Endothelial cell of umbilical vein (primary cell): ENCODE results near the gene SH3TC2. TPM values are rescaled to one million over a fixed set of nuclear protein-coding genes. Genes with fewer than 3 reads are reported as not detected.

Experiments used
- BruUV-seq: library from RNA; stranded (reverse); fragments of 400-500 nt; replicated peaks from 2 replicates; lab custom pipeline; 2021; lab: Mats Ljungman, UMichigan
- CTCF ChIA-PET: fragments of 300-600, 350-600 bp; sonication (Branson Sonifier 250); formaldehyde crosslinking; loops from one replicate; lab custom pipeline; 2021; ENCODE audit warnings: antibody characterized with exemption, inconsistent platforms; lab: Charles Lee
- POLR2A ChIA-PET: fragments of 300-600, 350-600 bp; sonication (Branson Sonifier 250); formaldehyde crosslinking; loops from one replicate; lab custom pipeline; 2021; ENCODE audit warnings: antibody characterized with exemption, inconsistent platforms; lab: Charles Lee
- DNase-seq: peaks from one replicate; pipeline ENCODE4 v3.0.0-alpha.2; 2011; ENCODE audit warnings: low read depth, low spot score
- FAIRE-seq: peaks from 2 replicates; lab custom pipeline; 2011; peaks lifted over from hg19 to GRCh38; lab: Jason Lieb, UNC
- H2AFZ ChIP-seq: 2 replicates; pipeline ENCODE4 v1.6.0; 2012; ENCODE audit warnings: low read depth, low read length, control low read depth, inconsistent platforms
- H3K27ac ChIP-seq: 2 replicates; pipeline ENCODE4 v1.5.1; 2011; ENCODE audit warnings: low read depth, mild to moderate bottlenecking, control low read depth, low read length, moderate library complexity; ENCODE audit not compliant: insufficient read depth
- H3K27me3 ChIP-seq, 2 experiments: 2 replicates each; pipeline versions ENCODE4 v1.6.0 to v1.6.1; 2011; ENCODE audit warnings: low read length in 2 of 2, mixed read lengths in 1 of 2; ENCODE audit not compliant: control insufficient read depth in 2 of 2, insufficient read depth in 2 of 2
- H3K36me3 ChIP-seq, 2 experiments: 2 replicates in 1 of 2; 3 replicates in 1 of 2; pipeline ENCODE4 v1.5.1; 2011; ENCODE audit warnings: low read length in 2 of 2, mild to moderate bottlenecking in 1 of 2, moderate library complexity in 1 of 2; ENCODE audit not compliant: control insufficient read depth in 2 of 2, insufficient read depth in 2 of 2; ENCODE audit errors: extremely low read depth in 1 of 2
- H3K4me1 ChIP-seq: 3 replicates; pipeline ENCODE4 v1.5.1; 2011; ENCODE audit warnings: mild to moderate bottlenecking, low read length; ENCODE audit not compliant: control insufficient read depth, insufficient read depth; ENCODE audit errors: extremely low read depth
- H3K4me2 ChIP-seq: 2 replicates; pipeline ENCODE4 v1.6.1; 2011; ENCODE audit warnings: low read length, control low read depth, mixed read lengths; ENCODE audit not compliant: insufficient read depth
- H3K4me3 ChIP-seq, 3 experiments: fragments of 200-600 bp in 1 of 3; sonication (generic), shearing (Covaris generic) in 1 of 3; replicated peaks in 1 of 3; 2 replicates each; pipeline ENCODE4 v1.5.1; 2011 to 2016; ENCODE audit warnings: control low read depth in 3 of 3, low read length in 3 of 3, mild to moderate bottlenecking in 2 of 3, inconsistent platforms in 1 of 3, low read depth in 1 of 3, moderate library complexity in 1 of 3; ENCODE audit not compliant: insufficient read depth in 1 of 3
- H3K79me2 ChIP-seq: 2 replicates; pipeline ENCODE4 v1.6.0; 2012; ENCODE audit warnings: low read length, inconsistent platforms; ENCODE audit not compliant: control insufficient read depth, insufficient read depth
- H3K9ac ChIP-seq: replicated peaks from 2 replicates; pipeline ENCODE3; 2011; ENCODE audit warnings: low read length, control low read depth; ENCODE audit not compliant: insufficient read depth; ENCODE audit errors: extremely low read depth
- H3K9me1 ChIP-seq: replicated peaks from 3 replicates; pipeline ENCODE4 v1.6.0; 2011; ENCODE audit warnings: mild to moderate bottlenecking, low read length; ENCODE audit not compliant: control insufficient read depth, insufficient read depth; ENCODE audit errors: extremely low read depth
- H3K9me3 ChIP-seq: replicated peaks from 2 replicates; pipeline ENCODE4 v1.5.1; 2012; ENCODE audit warnings: low read length, inconsistent platforms; ENCODE audit not compliant: control insufficient read depth, insufficient read depth
- H4K20me1 ChIP-seq: replicated peaks from 2 replicates; pipeline ENCODE3; 2011; ENCODE audit warnings: mild to moderate bottlenecking, low read length; ENCODE audit not compliant: control insufficient read depth, insufficient read depth; ENCODE audit errors: extremely low read depth
- GATA2 ChIP-seq: IDR thresholded peaks from 2 replicates; pipeline ENCODE4 v1.7.0; 2011; ENCODE audit warnings: low read depth, mild to moderate bottlenecking, moderate library complexity, mixed read lengths, low read length; ENCODE audit not compliant: insufficient read length, insufficient read depth
- JUN ChIP-seq: IDR thresholded peaks from 2 replicates; pipeline ENCODE4 v1.6.1; 2011; ENCODE audit warnings: borderline replicate concordance, low read depth; ENCODE audit not compliant: insufficient read length, insufficient read depth
- POLR2AphosphoS5 ChIP-seq: IDR thresholded peaks from 2 replicates; pipeline ENCODE4 v1.6.1; 2012; ENCODE audit warnings: low read depth, mild to moderate bottlenecking, control low read depth, low read length, moderate library complexity; ENCODE audit not compliant: insufficient read depth
- dilution Hi-C: fragments of 300-500 bp; cut with MboI; formaldehyde crosslinking; loops from one replicate; pipeline ENCODE4 v1.15.0; 2019; ENCODE audit warnings: low sequenced_read_pairs; ENCODE audit not compliant: extremely low pct_ligation_motif_present
- intact Hi-C: fragments of 100-400 bp; cut with micrococcal nuclease; formaldehyde crosslinking; loops from one replicate; pipeline ENCODE4 v1.10.0; 2022
- polyA plus RNA-seq, 4 experiments: library from polyadenylated mRNA; depleted of rRNA in 3 of 4; stranded (reverse) in 3 of 4; unstranded in 1 of 4; fragments of >200 nt; gene quantifications; 2 replicates each; pipeline versions ENCODE4 v1.2.1 to v1.2.3, GENCODE V29; 2011 to 2012; ENCODE audit warnings: missing spikeins in 1 of 4
- total RNA-seq: library from RNA; stranded (reverse); gene quantifications from 2 replicates; pipeline ENCODE4 v1.2.3, GENCODE V29; 2021
- TF ChIP-seq, protein P1 (sequence below), 2 donors: IDR thresholded peaks; 1 replicate in 1 of 2; 2 replicates in 1 of 2; pipeline ENCODE4 v1.5.1; 2011; ENCODE audit warnings: low read length in 2 of 2, mild to moderate bottlenecking in 2 of 2, moderate library complexity in 2 of 2, control low read depth in 1 of 2, inconsistent platforms in 1 of 2, low read depth in 1 of 2; ENCODE audit not compliant: insufficient read depth in 1 of 2; ENCODE audit errors: extremely low read depth in 1 of 2

The SH3TC2 gene
- total and polyA plus RNA-seq, 2 donors (not counting 3 experiments of a cell fraction or from before 2014, with no cell fraction given) = 0.91 to 4.3 TPM

DNA sequence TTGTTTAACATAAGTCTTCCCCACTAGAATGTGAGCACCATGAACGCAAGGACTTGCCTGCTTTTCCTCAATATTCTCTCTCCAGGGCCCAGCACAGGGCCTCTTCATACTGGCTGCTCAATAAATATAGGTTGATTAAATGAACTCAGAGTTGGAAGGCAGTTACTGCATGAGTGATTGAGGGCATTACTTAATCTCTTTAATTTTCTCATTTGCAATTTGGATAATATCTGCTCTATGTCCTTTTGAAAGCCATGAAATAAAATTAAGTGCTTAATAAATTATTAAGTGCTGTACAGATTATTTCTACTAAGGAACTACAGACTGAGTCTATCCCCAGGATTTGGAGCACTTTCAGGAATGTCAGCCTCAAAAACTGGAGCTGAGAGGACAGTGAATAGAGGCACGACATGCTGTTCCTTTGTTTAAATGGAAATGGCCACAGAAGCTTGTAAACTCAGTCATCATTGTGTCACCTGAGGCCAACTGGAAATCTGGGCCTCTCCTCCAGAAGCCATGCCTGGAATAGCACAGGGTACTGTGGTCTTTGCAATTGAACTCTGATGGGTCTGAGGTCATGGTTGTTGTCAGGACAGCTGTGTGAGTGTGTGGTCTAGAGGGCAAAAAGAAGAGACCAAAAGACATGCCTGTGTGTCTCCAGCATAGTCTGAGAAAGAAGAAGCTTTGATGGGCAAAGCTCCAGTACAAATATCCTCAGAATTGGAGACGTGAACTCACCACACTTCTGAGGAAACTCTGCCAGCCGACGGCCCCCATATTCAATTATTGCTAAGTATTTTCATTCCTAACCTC is 86.1 kb downstream of the SH3TC2 start:
- BruUV-seq = no TSS peak
- Histone ChIP-seq H3K4me2 (no peak overlapping the region), H3K9ac (no peak overlapping the region), H3K9me1 (no peaks in the 10 kb centered on the region), H3K27me3 (no peaks in the 10 kb centered on the region), H3K27ac (peak overlapping the region; percentile 29), H3K4me1 (peaks cover 47% of the 10 kb centered on the region), H3K4me3 (no peak overlapping the region), H3K79me2 (no peaks in the 10 kb centered on the region), H3K36me3 (no peaks in the 10 kb centered on the region), H2AFZ (peak overlapping the region; percentile 53), H4K20me1 (no peaks in the 10 kb centered on the region), H3K9me3 (no peaks in the 10 kb centered on the region)
- POLR2A ChIA-PET = interaction anchor here (0.9 kb wide), 1 partner anchor 11 kb away, joined by 3 read pairs; no protein-coding TSS in a partner anchor
- CTCF ChIA-PET = interaction anchor here (0.9 to 3.0 kb wide), 12 partner anchors 10 to 242 kb away, joined by 3 to 19 read pairs (median 8); no protein-coding TSS in a partner anchor
- TF ChIP-seq GATA2 (no peak), JUN (no peak)
- dilution Hi-C loops = no loop called here
- DNase-seq = no peak
- peak; percentile 15 for FAIRE-seq
- intact Hi-C loops = no loop called here

DNA sequence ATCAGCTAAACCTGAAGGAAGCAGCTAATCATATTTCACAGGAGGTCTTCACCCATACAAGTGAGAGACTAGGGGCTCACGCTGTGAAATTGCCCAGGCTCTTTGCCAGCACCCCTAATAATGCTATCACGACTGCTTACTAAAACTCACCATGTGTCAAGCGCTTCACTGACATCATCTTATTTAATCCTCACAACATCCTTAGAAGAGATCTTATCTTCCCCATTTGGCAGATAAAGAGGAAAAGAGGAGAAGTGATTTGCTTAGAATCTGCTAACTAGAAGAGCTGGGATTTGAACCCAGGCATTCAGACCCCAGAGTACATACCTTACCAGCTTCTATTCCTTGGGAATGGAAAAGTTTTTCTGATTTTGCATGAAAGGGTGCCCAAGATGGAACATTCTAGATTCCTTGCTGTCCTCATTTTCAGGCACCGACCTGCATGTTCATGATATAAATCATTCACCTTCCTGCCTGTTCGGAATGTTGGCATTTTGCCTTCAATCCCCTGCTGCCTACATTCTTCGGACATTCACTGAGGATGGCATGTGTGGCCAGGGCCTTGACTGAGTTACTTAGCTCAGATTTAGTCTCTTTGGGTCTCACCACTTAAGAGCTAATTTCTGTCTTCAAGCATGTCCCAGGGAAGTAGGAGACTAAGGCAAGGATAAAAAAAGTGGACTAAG is 88.1 kb downstream of the SH3TC2 start:
- dilution Hi-C loops (no loop called here), intact Hi-C loops (loop anchor here (5.0 kb wide), 2 partner anchors 577 to 592 kb away; partner anchors contain the start of gene FBXO38)
- DNase-seq (peak; percentile 53), FAIRE-seq (peak; percentile 71)
- no peaks in the 10 kb centered on the region for H4K20me1 ChIP-seq
- H3K4me2 ChIP-seq = no peak overlapping the region
- no peaks in the 10 kb centered on the region for H3K36me3 ChIP-seq
- H3K9me1 ChIP-seq = no peaks in the 10 kb centered on the region
- ChIA-PET POLR2A (no interaction called here), CTCF (interaction anchor here (1.8 to 5.4 kb wide), 3 partner anchors 16 to 234 kb away, joined by 9 to 55 read pairs (median 14); no protein-coding TSS in a partner anchor)
- BruUV-seq = no TSS peak
- H3K4me1 ChIP-seq = peaks cover 46% of the 10 kb centered on the region
- TF ChIP-seq GATA2 (peak; percentile 76), JUN (no peak), POLR2AphosphoS5 (no peak)
- TF ChIP-seq, protein P1, sequence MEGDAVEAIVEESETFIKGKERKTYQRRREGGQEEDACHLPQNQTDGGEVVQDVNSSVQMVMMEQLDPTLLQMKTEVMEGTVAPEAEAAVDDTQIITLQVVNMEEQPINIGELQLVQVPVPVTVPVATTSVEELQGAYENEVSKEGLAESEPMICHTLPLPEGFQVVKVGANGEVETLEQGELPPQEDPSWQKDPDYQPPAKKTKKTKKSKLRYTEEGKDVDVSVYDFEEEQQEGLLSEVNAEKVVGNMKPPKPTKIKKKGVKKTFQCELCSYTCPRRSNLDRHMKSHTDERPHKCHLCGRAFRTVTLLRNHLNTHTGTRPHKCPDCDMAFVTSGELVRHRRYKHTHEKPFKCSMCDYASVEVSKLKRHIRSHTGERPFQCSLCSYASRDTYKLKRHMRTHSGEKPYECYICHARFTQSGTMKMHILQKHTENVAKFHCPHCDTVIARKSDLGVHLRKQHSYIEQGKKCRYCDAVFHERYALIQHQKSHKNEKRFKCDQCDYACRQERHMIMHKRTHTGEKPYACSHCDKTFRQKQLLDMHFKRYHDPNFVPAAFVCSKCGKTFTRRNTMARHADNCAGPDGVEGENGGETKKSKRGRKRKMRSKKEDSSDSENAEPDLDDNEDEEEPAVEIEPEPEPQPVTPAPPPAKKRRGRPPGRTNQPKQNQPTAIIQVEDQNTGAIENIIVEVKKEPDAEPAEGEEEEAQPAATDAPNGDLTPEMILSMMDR (IDR thresholded peaks at IDR 0.05; ENCODE audit: extremely low read depth in 1 of 2, insufficient read depth in 1 of 2, low read depth in 1 of 2, low read length in 2 of 2) = no peak
- H3K27me3 ChIP-seq = no peaks in the 10 kb centered on the region
- H3K4me3 ChIP-seq = no peak overlapping the region
- H3K9me3 ChIP-seq = no peaks in the 10 kb centered on the region
- H2AFZ ChIP-seq = no peak overlapping the region
- peak overlapping the region; percentile 99 for H3K27ac ChIP-seq
- H3K9ac ChIP-seq = no peak overlapping the region
- H3K79me2 ChIP-seq = no peaks in the 10 kb centered on the region
